ENCODE results near the gene SELENON. TPM values are rescaled to one million over a fixed set of nuclear protein-coding genes. Genes with fewer than 3 reads are reported as not detected.

The SELENON gene
- total and polyA plus RNA-seq, 9 of the 15 experiments (the other 6 are each of a cell fraction or from before 2014, with no cell fraction given) = 0.43 to 26.7 (median 7.0) TPM

GRCh38 chr1:25792115-25792514 lies 7.9 kb upstream of the SELENON start:
- ChIA-PET POLR2A (interaction anchor here (0.7 to 1.9 kb wide), 4 partner anchors 10 to 65 kb away, joined by 3 to 6 read pairs (median 4); no protein-coding TSS in a partner anchor), CTCF (ENCODE audit: low intra/inter-chr PET ratio) (interaction anchor here (0.6 kb wide), 1 partner anchor 199 kb away, joined by 3 read pairs; no protein-coding TSS in a partner anchor)
- Histone ChIP-seq H3K36me3 (ENCODE audit: control insufficient read depth, insufficient read depth, low read length) (no peaks in the 10 kb centered on the region), H3K9me3 (replicated peaks; ENCODE audit: control insufficient read depth, insufficient read depth, low read depth, low read length) (no peaks in the 10 kb centered on the region), H3K27ac (ENCODE audit: extremely low read depth, low read depth, low read length) (no peak overlapping the region), H3K27me3 (ENCODE audit: control insufficient read depth in 2 of 2, insufficient read depth in 2 of 2, low read length in 2 of 2) (peaks cover 40 to 74% of the 10 kb centered on the region in 2 experiments), H3K9me1 (ENCODE audit: control insufficient read depth, insufficient read depth, low read length) (no peaks in the 10 kb centered on the region), H3K4me3 (no peak overlapping the region), H3K4me2 (ENCODE audit: insufficient read depth, low read length) (no peak overlapping the region), H3K4me1 (replicated peaks in 1 of 2; ENCODE audit: control insufficient read depth in 2 of 2, insufficient read depth in 2 of 2, low read length in 2 of 2) (no peaks in the 10 kb centered on the region; a peak in 1 of 5 replicates), H3K9ac (ENCODE audit: insufficient read depth in 1 of 2, low read depth in 2 of 2, low read length in 2 of 2) (no peak overlapping the region; a peak in 1 of 4 replicates), H3K79me2 (ENCODE audit: control insufficient read depth, insufficient read depth, low read length) (no peaks in the 10 kb centered on the region), H2AFZ (ENCODE audit: low read depth, low read length) (no peak overlapping the region), H4K20me1 (replicated peaks; ENCODE audit: control insufficient read depth, insufficient read depth, low read length) (no peaks in the 10 kb centered on the region)
- FAIRE-seq (no peak), DNase-seq (ENCODE audit: extremely low read depth in 1 of 4, low spot score in 3 of 4) (no peak), ATAC-seq (no peak)
- intact Hi-C loops (cut with micrococcal nuclease) (loop anchor here (10.0 kb wide), 1 partner anchor 47 kb away; no protein-coding TSS in a partner anchor), in situ Hi-C loops (cut with MboI) (loop anchor here (5.0 kb wide), 1 partner anchor 50 kb away; no protein-coding TSS in a partner anchor)
- no TSS peak for BruUV-seq (replicated peaks)
- WGBS (ENCODE audit: insufficient coverage, low coverage, missing lambda C conversion rate) = 23% methylated on average over 4 of the region's 4 CpGs
- TF ChIP-seq ATF6 (CRISPR knock-in tag; IDR thresholded peaks at IDR 0.05) = no peak
- TF ChIP-seq THRA (IDR thresholded peaks at IDR 0.05) = no peak
- no peak for TF ChIP-seq HDAC1 (IDR thresholded peaks at IDR 0.05)
- no peak for TF ChIP-seq CTCF (IDR thresholded peaks at IDR 0.05 in 2 of 3, conservative IDR thresholded peaks at IDR 0.05 in 1 of 3; ENCODE audit: insufficient read depth in 2 of 3, low read depth in 1 of 3, low read length in 3 of 3)
- no peak for TF ChIP-seq ZKSCAN1 (IDR thresholded peaks at IDR 0.05; ENCODE audit: low read depth, low read length)
- no peak for TF ChIP-seq HOXB6 (CRISPR knock-in tag; IDR thresholded peaks at IDR 0.05; ENCODE audit: borderline replicate concordance)
- TF ChIP-seq ZBTB8A (IDR thresholded peaks at IDR 0.05; ENCODE audit: partially characterized antibody) = no peak
- no peak for TF ChIP-seq NRF1 (conservative IDR thresholded peaks at IDR 0.05 in 1 of 2, IDR thresholded peaks at IDR 0.05 in 1 of 2)
- no peak for TF ChIP-seq ZNF197 (CRISPR knock-in tag; IDR thresholded peaks at IDR 0.05; ENCODE audit: low read depth)
- TF ChIP-seq RBM34 (IDR thresholded peaks at IDR 0.05; ENCODE audit: borderline replicate concordance, insufficient read depth, low read length) = no peak
- TF ChIP-seq THAP12 (CRISPR knock-in tag; IDR thresholded peaks at IDR 0.05) = no peak

Measured in K562 (cell line).